ENCODE results near the gene SLC44A1. TPM values are rescaled to one million over a fixed set of nuclear protein-coding genes. Genes with fewer than 3 reads are reported as not detected.
A peak's percentile ranks its signal among the peaks of the same experiment; 100 is the strongest.

Gene SLC44A1
- polyA plus RNA-seq, 3 donors from 2014 or later: 13.1 to 30.9 (median 25.0) TPM

DNA sequence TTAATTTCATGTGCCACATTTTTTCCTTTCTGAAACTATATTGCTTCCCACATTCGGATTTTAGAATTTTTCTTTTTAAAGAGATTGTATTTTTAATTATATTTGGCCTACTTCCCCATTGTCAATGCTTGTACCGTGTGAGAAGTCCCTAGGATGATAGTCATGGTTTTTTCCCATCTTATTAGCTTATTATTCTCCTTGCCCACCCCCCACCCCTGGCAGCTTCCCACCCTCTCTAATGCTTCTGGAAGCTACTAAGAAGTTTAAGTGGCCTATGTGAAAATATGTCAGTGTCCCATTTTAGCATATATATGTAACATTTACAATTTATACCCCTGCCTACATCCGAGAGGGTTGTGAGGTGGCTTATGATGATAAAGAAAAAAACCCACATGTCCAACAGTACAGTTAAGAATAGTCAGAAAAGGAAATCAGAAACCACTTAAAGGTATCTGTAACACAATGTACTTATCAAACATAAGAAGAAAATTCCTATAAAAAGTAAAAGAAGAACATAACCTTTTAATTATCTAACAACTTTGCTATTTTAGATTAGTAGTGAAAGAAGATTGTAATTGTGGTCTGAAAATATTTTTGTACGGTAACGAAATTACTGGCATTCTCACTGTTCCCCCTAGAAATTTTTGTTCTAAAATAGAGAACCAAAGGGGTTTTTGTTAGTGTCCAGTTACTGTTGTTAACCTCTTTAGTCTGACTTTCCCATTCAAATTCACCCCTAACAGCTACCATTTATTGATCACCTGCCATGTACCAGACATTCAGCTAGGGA, 62.1 kb downstream of the SLC44A1 start:
- H3K9me3 Mint-ChIP-seq: no peaks in the 10 kb centered on the region
- H3K4me3 Mint-ChIP-seq: no peak overlapping the region
- H3K27ac Mint-ChIP-seq: peak overlapping the region in 1 of 6 donors; percentile 18

GRCh38 chr9:105307591-105308130, 63.2 kb downstream of the SLC44A1 start:
- Mint-ChIP-seq H3K27me3 (ENCODE audit: low read depth in 3 of 3) (peaks cover 0 to 1% (median 0%) of the 10 kb centered on the region in 3 donors), H3K27ac (peak overlapping the region in 1 of 6 donors; percentile 17), H3K36me3 (peaks cover 8 to 9% (median 8%) of the 10 kb centered on the region in 3 donors), H3K9me3 (no peaks in the 10 kb centered on the region), H3K4me1 (no peaks in the 10 kb centered on the region), H3K4me3 (no peak overlapping the region)
- DNase-seq: no peak

More for the DNA sequence above, 62.1 kb downstream of the SLC44A1 start:
- DNase-seq: no peak
- no peaks in the 10 kb centered on the region for H3K4me1 Mint-ChIP-seq
- peaks cover 0 to 1% (median 0%) of the 10 kb centered on the region in 3 donors for H3K27me3 Mint-ChIP-seq (ENCODE audit: low read depth in 3 of 3)
- H3K36me3 Mint-ChIP-seq: peaks cover 9 to 12% (median 12%) of the 10 kb centered on the region in 3 donors

DNA sequence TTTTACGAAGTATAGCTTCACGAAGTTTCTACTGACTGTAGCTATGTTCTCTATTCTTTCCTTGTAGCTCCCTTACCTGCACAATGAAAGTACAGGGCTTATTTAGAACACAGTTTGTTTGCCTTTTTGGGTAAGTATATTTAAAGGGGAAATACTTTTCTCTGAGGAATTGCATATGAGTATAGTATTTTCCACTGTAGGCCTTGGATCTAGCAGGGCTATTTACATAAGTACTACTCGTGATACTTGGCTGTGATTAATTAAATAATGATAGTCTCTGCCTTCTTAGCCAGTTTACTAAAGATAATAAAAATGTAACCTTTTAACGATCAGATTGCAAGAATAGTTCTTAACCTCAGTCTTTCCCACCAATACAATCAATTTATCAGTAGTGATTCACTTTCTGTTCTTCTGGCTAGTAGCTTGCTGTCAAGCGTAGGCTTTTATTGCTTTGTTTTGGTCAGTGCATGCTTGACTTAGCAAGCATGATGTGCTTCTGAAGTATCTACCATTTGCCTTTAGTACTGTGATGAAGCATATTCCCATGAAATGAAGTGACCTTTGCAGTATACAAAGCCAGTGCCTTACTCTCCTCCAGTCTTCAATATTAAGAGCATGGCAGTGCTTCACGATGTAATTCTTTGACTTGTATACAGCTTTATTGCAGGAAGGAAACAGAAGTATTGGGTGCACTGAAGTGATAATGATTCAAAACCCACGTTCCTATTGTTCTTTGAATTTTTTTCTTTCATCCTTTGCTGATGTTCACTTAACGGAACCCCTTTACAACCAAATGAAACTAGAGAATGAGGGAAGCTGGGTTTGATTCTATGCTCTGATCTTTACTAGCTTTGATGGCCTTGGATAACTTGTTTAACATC, 64.2 kb downstream of the SLC44A1 start:
- Mint-ChIP-seq H3K4me3 (no peak overlapping the region), H3K4me1 (no peaks in the 10 kb centered on the region), H3K36me3 (peaks cover 0 to 4% (median 0%) of the 10 kb centered on the region in 3 donors), H3K27me3 (ENCODE audit: low read depth in 3 of 3) (peaks cover 0 to 1% (median 0%) of the 10 kb centered on the region in 3 donors), H3K27ac (no peak overlapping the region), H3K9me3 (no peaks in the 10 kb centered on the region)
- DNase-seq: no peak

GRCh38 chr9:105309531-105309931, 65.1 kb downstream of the SLC44A1 start:
- no peak for DNase-seq
- no peak overlapping the region for H3K4me3 Mint-ChIP-seq
- peaks cover 0 to 5% (median 3%) of the 10 kb centered on the region in 3 donors for H3K36me3 Mint-ChIP-seq
- H3K9me3 Mint-ChIP-seq: no peaks in the 10 kb centered on the region
- H3K4me1 Mint-ChIP-seq: no peaks in the 10 kb centered on the region
- no peak overlapping the region for H3K27ac Mint-ChIP-seq
- H3K27me3 Mint-ChIP-seq (ENCODE audit: low read depth in 3 of 3): no peaks in the 10 kb centered on the region

GRCh38 chr9:105311306-105311705, 66.9 kb downstream of the SLC44A1 start:
- no peak for DNase-seq
- Mint-ChIP-seq H3K9me3 (no peaks in the 10 kb centered on the region), H3K4me3 (no peak overlapping the region), H3K27me3 (ENCODE audit: low read depth in 3 of 3) (no peaks in the 10 kb centered on the region), H3K36me3 (peaks cover 0 to 10% (median 8%) of the 10 kb centered on the region in 3 donors), H3K27ac (no peak overlapping the region), H3K4me1 (no peaks in the 10 kb centered on the region)

GRCh38 chr9:105313238-105313637, 68.8 kb downstream of the SLC44A1 start:
- peak in 2 of 3 donors; percentile 1 to 2 for DNase-seq
- Mint-ChIP-seq H3K27ac (no peak overlapping the region), H3K36me3 (peaks cover 0 to 15% (median 14%) of the 10 kb centered on the region in 3 donors), H3K27me3 (ENCODE audit: low read depth in 3 of 3) (no peaks in the 10 kb centered on the region), H3K4me3 (no peak overlapping the region), H3K4me1 (no peaks in the 10 kb centered on the region), H3K9me3 (no peaks in the 10 kb centered on the region)

- no peak overlapping the region for H3K4me3 Mint-ChIP-seq
- H3K36me3 Mint-ChIP-seq: peaks cover 0 to 15% (median 10%) of the 10 kb centered on the region in 3 donors
- no peaks in the 10 kb centered on the region for H3K27me3 Mint-ChIP-seq (ENCODE audit: low read depth in 3 of 3)
- no peaks in the 10 kb centered on the region for H3K9me3 Mint-ChIP-seq
- no peak for DNase-seq
- H3K27ac Mint-ChIP-seq: no peak overlapping the region
- no peaks in the 10 kb centered on the region for H3K4me1 Mint-ChIP-seq
Observed at GRCh38 chr9:105316703-105317102, 72.3 kb downstream of the SLC44A1 start.

DNA sequence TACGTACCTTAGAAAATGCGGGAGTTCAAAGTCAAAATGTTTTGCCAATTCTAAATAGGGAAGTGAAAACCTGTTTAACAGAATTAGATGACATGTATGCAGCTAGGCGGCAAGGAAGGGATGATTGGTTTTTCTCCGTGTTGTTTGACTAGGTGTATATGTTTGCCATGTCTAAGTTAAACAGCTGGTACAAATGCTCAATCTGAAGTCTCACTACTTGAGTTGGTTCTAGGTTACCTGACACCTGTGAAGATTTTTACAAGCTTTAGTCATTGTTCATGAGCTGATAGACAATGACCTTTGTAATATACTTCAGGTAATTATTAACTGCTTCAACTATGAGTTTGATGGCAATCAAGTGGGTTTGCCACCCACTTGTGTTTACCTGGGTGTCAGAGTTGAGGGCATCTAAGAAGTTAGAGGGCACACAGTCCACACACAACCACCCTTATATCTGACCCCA, 74.3 kb downstream of the SLC44A1 start:
- H3K36me3 Mint-ChIP-seq: peaks cover 0 to 15% (median 10%) of the 10 kb centered on the region in 3 donors
- DNase-seq: no peak
- no peak overlapping the region for H3K27ac Mint-ChIP-seq
- no peaks in the 10 kb centered on the region for H3K9me3 Mint-ChIP-seq
- no peaks in the 10 kb centered on the region for H3K27me3 Mint-ChIP-seq (ENCODE audit: low read depth in 3 of 3)
- H3K4me1 Mint-ChIP-seq: no peaks in the 10 kb centered on the region
- no peak overlapping the region for H3K4me3 Mint-ChIP-seq

GRCh38 chr9:105319202-105319813, 74.9 kb downstream of the SLC44A1 start:
- no peak for DNase-seq
- no peaks in the 10 kb centered on the region for H3K9me3 Mint-ChIP-seq
- H3K27me3 Mint-ChIP-seq (ENCODE audit: low read depth in 3 of 3): no peaks in the 10 kb centered on the region
- H3K27ac Mint-ChIP-seq: no peak overlapping the region
- H3K36me3 Mint-ChIP-seq: peaks cover 0 to 14% (median 10%) of the 10 kb centered on the region in 3 donors
- no peaks in the 10 kb centered on the region for H3K4me1 Mint-ChIP-seq
- no peak overlapping the region for H3K4me3 Mint-ChIP-seq

DNA sequence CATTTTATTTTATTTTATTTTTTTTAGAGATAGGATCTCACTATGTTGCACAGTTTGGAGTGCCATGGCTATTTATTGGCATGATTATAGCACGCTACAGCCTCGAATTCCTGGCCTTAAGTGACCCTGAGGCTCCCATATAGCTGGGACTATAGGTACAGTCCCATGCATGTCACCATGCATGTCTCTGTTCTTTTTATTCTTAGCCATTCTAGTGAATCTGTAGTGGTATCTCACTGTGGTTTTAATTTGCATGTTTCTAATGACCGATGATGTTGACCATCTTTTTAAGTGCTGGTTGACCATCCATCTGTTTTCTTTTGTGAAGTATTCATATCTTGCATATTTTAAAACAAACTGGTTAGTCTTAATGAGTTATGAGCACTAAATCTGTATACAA, 76.1 kb downstream of the SLC44A1 start:
- Mint-ChIP-seq H3K27me3 (ENCODE audit: low read depth in 3 of 3) (no peaks in the 10 kb centered on the region), H3K36me3 (peaks cover 0 to 9% (median 6%) of the 10 kb centered on the region in 3 donors), H3K27ac (no peak overlapping the region)

DNA sequence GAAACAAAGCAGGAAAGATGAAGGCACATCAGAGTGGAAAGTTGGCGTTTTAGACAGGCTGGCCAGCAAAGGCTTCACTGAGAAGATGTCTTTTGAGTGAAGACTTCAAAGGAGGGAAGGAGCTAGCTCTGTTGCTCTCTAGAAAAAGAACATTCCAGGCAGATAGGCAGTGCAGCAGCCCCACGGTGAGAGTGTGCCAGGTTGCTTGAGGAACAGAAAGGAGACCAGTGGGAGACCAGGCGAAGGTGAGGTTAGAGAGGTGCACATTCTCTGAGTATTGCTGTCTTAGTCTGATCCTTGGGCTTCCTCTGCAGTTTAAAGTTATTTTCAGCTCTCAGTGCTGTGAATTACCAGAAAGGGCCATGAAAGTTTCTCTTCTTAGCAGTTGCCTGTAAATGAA, 83.8 kb downstream of the SLC44A1 start:
- Mint-ChIP-seq H3K27ac (no peak overlapping the region), H3K9me3 (no peaks in the 10 kb centered on the region), H3K4me1 (no peaks in the 10 kb centered on the region), H3K27me3 (ENCODE audit: low read depth in 3 of 3) (no peaks in the 10 kb centered on the region), H3K36me3 (peaks cover 0 to 4% (median 4%) of the 10 kb centered on the region in 3 donors), H3K4me3 (no peak overlapping the region)
- DNase-seq: no peak

More for the DNA sequence above, 76.1 kb downstream of the SLC44A1 start:
- Mint-ChIP-seq H3K4me3 (no peak overlapping the region), H3K9me3 (no peaks in the 10 kb centered on the region), H3K4me1 (no peaks in the 10 kb centered on the region)
- no peak for DNase-seq

DNA sequence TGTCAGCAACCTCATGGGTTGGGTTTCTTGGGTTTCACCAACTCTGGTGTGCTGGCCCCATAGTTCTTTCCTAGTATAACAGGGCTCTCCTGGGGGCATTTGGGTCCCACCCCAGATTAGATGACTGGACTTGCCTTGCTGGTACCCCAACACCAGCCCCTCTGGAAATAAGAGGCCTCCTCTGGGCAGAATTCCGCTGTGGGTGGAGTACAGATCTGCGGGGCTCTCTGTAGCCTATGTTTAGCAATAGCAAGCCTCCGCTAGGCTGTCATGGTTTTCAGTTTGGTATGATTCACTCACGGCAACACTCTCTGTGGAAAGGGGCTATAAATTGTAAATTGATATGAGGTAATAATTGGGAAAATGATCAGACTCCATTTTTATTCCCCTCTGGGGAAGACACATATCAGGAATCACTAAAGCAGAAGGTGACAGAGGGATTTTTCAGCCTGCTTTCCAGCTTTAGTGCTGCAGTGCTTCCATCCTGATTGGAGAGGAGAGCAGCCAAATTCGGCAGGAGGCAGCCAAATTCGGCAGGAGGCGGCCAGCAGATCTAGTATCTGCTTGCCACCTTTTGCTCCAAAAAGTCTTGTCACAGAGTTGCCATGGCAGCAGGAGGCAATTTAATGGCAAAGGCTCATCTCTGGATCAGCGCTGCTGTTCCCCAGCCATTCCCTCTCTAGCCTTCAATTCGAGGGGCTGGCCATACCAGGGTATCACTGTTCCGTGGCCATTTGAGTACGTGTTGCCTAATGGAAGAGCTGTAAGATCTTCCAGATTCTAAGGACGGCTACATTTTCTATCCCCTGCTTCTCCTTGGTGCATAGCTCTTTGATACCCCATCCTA, 84.6 kb downstream of the SLC44A1 start:
- Mint-ChIP-seq H3K36me3 (peaks cover 0 to 4% (median 4%) of the 10 kb centered on the region in 3 donors), H3K27me3 (ENCODE audit: low read depth in 3 of 3) (no peaks in the 10 kb centered on the region), H3K4me3 (no peak overlapping the region), H3K27ac (no peak overlapping the region), H3K9me3 (no peaks in the 10 kb centered on the region), H3K4me1 (no peaks in the 10 kb centered on the region)
- DNase-seq: no peak

DNA sequence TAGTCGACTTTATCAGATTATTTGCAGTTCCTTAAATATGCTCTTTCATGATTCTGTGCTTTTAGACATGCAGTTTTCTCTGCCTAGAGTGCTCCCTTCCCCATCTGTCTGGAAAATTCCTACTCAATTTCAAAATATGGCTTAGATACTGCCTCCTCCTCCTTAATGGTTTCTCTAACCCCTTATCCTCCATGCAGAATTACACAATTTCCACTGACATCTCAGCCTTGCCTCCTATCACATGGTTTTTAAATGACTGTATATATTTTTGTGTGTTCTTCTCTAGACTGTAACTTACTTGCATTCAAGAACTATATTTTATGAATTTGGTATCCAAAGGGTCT, 85.2 kb downstream of the SLC44A1 start:
- H3K36me3 Mint-ChIP-seq: peaks cover 0 to 4% (median 4%) of the 10 kb centered on the region in 3 donors
- H3K9me3 Mint-ChIP-seq: no peaks in the 10 kb centered on the region
- H3K4me3 Mint-ChIP-seq: no peak overlapping the region
- H3K27me3 Mint-ChIP-seq (ENCODE audit: low read depth in 3 of 3): peaks cover 0 to 1% (median 0%) of the 10 kb centered on the region in 3 donors
- H3K27ac Mint-ChIP-seq: no peak overlapping the region
- no peaks in the 10 kb centered on the region for H3K4me1 Mint-ChIP-seq
- DNase-seq: no peak

Measured in immature natural killer cell (primary cell).